Measurements from ENCODE around the gene ZNF619.
"Not testable (repeated sequence)": the region's sequence is repeated elsewhere in the genome, so short reads cannot be mapped to it uniquely, and the experiment has no call there.

ZNF619 gene
- total RNA-seq, result 20.5 to 25.1 reads per million in 2 donors

DNA sequence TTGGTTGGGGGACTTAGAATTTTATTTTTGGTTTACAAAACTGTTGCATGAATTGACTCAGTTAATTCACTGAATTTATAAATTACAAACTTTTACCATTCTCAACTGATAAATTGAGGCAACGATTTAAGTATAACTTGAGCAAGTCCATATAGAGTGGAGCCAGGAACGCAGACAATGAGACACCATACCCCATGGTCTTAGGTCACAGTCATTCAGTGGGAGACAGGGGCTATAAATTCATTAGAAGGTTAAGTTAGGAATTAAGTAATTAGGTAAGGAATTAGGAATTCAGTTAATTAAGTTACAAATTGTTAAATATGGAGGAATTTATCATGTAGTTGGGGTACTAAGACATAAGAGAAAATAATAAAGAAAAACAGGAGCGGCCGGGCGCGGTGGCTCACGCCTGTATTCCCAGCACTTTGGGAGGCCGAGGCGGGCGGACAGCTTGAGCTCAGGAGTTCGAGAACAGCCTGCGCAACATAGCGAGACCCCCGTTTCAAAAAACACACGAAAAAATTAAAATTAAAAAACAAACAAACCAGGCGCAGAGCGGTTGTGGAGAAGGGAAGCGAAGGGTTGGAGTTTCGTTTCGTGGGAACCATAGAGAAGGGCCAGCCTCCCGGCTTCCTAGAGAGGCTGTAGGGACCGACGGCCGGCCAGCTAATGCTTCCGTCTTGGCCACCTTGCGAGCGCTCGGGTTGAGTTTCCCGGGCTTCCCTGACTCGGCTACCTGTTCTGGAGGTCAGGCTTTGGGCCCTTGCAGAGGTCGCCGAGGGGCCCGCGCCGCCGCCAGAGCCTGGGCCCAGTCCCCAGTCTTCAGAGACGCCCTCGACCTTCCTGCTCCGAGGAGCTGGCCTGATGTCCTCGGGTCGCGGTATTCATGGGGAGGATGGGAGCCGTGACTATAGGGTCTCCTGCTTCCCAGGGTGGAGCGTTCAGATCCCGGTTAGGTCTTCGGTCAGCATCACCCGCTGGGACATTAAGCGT, at the start of gene ZNF619:
ZNF619 (plus strand) TSS at position 645 of the 993 bp plus-strand sequence. CDS start 858 bp downstream, outside the sequence.
- DNase-seq, result peak; percentile 15

DNA sequence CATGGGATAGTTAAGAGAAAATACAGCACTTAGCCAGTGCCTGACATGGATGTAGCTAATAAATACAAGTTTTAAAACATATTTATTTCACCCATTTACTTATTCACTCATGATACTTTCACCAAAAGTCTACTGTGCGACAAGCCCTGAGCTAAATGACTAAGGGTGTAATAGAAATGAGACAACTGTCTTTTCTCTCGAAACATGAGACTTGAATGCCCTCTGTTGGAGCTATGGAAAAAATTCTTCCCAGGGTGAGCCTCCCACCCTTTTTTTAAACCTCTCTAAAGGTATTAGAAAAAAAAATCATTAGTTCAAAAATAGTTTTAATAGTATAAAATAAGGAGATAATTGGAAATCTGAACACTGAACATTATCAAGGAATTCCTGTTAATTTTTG, 44.1 kb upstream of the ZNF619 start:
- DNase-seq, result no peak

DNA sequence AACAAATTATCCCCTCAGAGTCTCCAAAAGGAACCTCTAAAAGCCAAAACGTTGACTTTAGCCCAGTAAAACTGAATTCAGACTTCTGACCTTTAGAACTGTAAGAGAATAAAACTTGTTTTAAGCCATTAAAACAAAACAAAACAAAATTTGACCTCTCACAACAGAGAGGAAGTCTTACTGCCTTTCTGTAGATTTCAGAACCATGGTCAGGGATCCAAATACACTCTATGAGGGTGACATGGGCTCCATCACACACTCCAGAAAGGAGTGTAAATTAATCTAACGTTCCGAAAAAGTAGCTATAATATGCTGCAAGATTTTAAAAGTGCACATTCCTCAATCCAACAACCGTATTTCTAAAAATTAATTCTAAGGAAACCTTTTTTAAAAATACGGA, 39.0 kb upstream of the ZNF619 start:
- no peak for DNase-seq

DNA sequence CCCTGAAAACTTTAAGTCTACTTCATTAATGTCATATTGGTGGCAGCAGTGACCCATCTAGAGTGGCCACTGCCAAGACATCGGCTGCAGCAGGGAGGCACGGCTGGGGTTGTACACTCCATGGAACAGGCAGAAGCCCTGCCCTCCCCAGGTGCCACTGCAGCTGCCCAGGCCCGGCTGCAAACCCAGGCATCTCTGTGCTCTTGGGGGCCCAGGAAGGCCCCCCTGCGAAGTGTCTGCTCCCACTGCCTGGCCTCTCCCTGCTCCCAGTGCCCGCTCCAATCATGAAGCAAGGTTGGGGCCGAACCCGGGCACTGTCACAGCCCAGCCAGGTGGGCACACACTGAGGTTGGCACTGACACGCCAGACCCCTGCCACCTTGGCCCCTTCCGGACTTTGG, 31.9 kb upstream of the ZNF619 start:
- DNase-seq, result no peak

DNA sequence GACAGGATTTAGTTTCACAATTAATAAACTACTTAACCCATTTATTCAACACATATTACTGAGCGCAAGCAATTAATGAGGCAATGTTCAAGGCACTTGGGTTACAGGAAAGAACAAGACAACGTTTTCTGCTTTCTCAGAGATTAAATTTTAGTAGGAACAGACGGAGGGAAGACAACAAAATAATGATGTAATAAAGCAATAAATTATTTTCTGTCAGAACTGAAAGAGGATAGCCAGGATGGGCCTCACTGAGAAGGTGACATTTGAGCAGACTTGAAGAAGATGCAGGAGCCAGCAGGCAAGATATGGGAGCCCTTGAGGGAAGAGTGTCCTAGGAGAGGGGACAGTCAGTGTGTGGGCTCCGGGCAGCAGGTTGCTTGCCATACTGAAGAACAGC, 31.0 kb upstream of the ZNF619 start:
- no peak for DNase-seq

DNA sequence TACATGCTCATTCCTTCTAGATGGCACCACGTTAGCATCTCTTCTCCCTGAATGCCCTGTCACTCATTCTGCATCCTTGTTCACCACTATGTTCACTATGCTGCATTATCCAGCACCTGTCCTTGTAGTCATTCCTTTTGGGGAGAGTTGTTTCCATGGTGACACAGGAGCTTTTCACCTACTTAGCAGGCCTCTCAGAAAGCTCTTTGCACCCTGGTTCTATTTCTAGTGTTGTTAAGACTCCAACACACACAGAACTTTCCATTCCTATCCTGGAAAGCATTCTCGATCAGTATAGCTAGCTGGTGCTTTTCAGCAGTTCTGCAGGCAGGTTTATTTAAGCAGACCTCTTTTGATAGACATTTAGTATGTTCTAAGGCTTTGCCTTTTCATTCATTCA, 26.5 kb upstream of the ZNF619 start:
- no peak for DNase-seq

DNA sequence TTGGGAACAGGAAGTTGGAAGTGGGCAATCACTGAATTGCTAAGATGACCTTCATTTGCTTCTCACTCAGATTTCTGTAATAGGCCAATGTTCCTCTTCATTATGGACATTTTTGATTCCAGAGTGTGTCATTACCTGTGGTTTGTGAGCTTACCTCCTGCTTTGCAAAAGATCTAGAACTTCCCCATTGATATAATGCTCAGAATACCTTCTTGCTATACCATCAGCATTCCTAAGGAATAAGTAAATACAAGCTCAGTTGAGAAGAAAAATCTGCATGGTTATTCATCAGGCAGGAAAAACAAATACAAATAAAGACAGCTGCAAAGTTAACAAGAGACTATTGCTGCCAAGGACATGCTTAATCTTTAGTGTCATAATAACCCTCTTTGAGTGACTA, 25.4 kb upstream of the ZNF619 start:
- no peak for DNase-seq

DNA sequence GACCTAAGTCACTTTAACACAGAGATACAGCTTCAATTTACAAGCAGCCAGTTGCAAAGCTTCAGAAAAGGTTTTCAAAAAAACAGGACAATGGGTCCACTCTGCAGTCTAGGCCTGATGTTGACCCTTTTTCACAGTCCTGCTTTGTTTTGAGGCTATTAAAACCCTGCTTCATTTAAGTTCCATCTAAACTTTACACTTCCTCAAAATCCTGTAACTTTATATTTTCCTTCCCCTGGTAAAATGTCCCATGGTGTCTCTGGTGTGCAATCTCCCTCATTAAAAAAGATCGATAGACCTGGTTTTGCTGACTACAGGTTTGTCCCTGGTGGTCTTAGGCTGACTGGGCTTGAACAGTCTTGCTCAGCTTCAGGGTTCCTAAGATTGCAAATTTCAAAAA, 24.9 kb upstream of the ZNF619 start:
- DNase-seq, result no peak

DNA sequence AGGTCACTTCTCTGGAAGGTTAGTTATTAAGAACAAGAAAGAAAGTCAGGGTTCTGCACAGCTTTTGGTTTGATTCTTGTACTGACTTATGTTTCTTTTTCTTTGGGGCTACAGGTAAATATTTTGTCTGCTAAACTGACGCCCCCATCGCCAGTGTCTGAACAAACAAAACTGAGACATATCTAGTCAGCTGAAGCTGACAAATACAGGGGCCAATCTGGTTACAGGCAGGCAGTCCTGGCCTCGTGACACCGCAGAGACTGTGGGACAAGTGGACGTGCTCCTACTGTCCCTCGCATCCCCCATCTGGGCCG, 24.4 kb upstream of the ZNF619 start:
- no peak for DNase-seq

DNA sequence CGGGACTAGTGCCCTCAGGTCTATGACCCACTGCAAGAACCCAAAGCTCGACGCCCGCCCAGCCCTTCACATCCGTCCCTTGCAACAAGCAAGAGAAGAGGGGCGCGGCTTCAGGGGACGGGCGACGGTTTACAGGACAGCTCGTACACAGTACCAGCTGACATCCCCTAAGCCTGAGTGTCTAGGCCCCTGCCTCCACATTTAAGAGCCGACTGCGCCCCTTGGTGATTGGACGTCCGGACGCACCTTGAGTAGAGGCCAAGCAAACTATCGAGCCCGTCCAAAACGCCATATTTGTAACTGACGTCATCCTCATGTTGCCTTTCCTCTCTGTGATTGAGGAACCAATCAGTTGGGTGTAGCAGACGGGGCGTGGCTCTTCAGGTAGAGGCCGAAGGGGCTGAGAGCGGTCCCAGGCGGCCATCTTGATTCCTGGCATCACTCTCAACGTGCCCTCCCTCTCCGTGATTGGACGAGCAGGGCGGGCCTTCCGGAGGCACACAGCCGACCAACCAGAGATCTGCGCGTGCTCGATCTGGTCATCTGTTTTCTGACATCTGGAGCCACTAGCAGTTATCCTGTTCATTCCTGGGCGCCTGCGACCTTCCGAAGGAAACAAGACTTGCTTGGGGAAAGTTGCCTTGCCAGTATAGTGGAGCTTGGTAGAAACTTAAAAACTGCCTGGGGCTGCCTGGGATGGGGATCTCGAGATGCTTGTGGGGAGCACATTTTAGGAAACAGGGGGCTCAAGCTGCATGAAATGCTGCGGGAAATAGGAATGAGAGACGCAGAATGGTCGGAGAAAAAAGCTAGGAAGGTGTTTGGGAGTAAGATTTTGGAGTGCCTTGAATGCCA, 23.8 kb upstream of the ZNF619 start:
- DNase-seq, result peak; percentile 71

DNA sequence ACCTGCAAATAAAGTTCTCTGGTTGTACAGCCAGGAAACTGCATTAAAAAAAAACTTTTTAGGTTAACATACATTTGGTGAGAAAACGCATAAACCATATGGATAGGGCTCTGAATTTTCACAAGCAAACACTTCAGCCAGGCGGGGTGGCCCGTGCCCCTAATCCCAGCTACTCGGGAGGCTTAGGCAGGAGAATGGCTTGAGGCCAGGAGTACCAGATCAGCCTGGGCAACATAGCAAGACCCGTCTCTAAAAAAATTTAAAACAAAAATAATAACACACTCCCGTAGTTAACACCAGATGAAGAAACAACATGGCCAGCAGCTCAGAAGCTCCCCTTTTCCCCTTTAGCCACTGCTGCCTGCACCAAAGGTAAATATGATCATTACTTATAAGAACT, 23.0 kb upstream of the ZNF619 start:
- DNase-seq, result no peak

DNA sequence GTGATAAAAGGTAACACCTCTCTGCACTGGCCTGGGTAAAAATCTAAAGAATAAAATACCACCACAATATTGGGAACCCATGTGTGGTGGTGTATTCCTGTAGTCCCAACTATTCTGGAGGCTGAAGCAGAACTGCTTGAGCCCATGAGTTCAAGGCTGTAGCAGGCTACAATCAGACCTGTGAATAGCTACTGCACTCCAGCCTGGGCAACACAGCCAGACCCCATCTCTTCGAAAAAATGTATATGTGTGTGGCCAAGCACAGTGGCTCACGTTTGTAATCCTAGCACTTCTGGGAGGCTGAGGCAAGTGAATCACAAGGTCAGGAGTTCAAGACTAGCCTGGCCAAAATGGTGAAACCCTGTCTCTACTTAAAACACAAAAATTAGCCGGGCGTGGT, 21.6 kb upstream of the ZNF619 start:
- DNase-seq, result no peak

DNA sequence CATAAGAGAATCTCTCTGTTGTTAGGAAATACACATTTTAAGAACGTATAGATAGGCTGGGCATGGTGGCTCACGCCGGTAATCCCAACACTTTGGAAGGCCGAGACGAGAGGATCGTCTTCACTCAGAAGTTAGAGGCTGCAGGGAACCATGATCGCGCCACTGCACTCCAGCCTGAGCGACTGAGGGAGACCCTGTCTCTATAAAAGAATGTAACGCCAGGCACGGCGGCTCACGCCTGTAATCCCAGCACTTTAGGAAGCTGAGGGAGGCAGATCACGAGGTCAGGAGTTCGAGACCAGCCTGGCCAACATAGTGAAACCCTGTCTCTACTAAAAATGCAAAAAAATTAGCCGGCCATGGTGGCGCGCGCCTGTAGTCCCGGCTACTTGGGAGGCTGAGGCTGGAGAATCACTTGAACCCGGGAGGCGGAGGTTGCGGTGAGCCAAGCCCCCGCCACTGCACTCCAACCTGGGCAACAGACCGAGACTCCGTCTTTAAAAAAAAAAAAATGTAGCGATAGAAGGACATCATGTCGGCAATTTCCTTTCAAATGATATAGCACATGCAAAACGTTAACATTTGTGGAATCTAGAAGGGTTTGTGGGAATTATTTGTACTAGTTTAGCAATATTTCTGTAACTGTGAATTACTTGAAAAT, 20.5 kb upstream of the ZNF619 start:
- no peak for DNase-seq

DNA sequence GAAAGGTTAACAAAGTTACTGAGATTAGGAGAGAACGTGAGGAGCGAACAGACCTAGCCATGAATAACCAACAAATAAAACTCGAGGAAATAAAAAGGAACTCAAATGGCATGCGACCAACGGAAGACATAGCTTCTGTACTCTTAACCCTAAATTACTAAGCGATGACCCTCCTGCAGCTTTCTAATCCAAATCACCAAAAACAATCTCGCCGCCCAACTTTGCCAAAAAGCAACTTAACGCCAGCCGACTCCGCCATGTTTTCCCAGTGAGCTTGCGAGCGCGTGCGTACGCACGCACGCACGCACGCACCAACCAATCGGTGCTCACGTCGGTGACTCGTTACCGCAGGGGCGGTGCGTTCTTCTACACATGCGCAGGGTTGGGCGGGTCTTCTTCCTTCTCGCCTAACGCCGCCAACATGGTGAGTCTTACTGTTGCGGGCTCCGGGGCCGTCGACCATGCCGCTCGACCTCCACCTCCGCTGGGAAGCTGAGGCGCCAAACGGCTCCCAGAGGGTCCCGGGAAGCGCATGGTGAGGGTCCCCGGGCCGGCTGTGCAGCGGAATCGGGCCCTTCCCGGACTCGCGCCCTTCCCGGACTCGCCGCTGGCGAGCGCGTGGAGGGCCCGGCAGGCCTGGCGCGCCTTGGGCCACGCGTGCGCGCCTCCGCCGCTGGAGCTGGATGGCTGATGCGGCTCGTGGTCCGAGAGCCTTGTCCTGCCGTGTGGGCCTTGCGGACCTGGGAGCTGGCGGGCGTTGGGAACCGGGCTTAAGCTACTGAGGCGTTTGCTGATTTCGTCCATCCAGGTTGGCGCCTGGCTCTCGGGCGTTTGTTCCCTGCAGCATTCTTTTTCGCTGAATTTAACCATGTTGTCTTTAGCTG, 19.7 kb upstream of the ZNF619 start, which contains the start of gene RPL14:
RPL14 (plus strand) TSS at position 400 of the 884 bp plus-strand sequence; CDS start at position 533, 133 bp downstream.
- peak; percentile 80 for DNase-seq

DNA sequence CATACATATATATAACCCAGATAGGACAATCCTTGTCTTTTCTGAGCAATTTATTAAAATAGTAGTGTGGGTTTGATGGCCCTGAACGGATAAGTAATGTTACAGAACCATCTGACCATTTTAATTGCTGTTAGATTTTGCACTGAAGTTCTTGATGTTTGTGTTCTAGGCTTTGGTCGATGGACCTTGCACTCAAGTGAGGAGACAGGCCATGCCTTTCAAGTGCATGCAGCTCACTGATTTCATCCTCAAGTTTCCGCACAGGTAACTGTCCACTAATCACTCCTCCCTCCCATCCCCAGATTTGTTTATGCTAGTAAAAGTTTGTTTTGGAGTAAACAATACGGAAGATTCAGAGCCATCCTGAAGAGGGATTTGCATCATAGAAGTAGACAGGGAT, 18.4 kb upstream of the ZNF619 start:
- no peak for DNase-seq

DNA sequence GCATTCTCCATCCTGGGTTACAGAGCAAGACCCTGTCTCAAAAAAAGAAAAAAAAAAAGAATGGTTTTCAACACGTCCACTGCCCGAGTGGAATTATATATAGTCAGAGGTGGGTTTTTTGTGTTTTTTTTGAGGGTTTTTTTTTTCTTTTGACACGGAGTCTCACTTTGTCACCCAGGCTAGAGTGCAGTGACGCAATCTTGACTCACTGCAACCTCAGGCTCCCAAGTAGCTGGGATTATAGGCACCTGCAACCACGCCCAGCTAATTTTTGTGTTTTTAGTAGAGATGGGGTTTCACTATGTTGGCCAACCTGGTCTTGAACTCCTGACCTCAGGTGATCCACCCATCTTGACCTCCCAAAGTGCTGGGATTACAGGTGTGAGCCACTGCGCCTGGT, 16.4 kb upstream of the ZNF619 start:
- not testable (repeated sequence) for DNase-seq

DNA sequence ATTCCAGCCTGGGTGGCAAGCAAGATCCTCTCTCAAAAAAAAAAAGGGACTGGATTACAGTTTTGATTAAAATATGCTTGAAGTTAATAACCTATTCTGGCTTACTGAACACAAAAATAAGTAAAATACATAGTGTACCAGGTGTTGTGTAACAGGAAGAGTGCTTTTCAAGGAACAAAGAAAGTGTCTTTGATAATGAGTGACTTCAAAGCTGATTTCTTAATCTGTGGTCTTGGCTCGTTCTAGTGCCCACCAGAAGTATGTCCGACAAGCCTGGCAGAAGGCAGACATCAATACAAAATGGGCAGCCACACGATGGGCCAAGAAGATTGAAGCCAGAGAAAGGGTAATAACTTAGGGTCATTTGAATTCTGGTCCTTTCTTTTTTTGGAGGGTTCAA, 15.8 kb upstream of the ZNF619 start:
- no peak for DNase-seq

DNA sequence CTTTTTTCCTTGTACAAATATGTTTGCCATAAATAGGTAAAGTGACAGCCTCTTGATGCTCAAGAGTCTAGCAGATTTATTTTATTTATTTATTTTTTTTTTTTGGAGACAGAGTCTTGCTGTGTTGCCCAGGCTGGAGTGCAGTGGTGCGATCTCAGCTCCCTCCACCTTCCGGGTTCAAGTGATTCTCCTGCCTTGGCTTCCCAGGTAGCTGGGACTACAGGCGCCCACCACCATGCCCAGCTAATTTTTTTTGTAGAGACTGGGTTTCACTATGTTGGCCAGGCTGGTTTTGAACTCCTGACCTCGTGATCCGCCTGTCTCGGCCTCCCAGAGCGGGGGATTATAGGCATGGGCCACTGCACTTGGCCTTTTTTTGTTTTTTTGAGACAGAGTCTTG, 14.1 kb upstream of the ZNF619 start:
- DNase-seq, result not testable (repeated sequence)

DNA sequence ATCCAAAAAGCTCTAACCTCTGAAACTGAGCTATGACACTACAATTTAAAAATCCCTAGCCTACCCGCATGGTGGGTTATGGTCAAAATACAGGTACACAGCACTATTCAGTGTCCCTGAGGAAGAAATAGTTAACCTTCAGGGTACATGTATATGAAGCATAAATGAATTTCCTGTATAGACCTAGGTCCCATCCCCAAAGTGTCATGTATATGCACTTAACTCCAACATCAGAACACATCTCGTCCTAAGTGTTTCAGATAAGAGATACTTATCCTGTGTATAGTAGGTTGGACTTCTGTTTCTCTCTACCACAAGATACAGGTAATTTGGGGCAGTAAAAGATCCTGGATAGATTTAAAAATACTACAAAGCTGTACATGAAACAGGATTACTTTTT, 13.3 kb upstream of the ZNF619 start:
- no peak for DNase-seq

DNA sequence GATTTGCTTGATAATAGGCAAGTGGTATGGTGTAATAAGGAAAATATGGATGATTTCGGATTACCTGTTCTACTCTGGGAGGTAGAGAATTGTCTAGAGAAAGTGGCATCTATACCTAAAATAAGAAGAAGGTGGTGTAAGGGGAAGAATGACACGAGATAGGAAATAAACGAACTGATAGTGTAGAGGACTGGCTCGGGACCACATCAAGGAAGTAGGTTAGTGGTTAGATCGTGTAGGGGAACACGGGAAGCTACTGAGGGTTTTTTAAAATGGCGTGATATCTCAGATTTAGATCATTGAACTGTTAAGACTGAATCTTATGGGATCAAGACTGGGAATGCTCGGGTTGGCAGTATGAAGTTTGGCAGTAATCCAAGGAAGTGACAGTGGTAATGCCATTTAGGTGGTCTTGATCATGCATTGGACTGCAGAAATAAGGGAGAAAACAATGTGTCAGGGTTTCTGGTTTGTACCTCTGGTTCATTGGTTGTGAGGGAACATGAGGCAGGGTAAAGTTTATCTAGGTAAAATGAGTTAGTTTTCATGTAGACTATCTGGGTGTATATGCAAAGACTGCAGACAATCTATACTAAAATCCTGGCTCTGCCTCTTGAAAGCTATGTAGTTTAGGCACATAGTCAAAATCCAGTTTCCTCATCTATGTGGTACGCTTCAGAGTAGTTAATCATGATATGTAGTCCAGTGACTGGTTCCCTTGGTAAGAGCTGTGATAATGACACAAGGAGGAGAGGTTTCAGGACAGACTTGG, 12.4 kb upstream of the ZNF619 start:
- DNase-seq, result no peak

DNA sequence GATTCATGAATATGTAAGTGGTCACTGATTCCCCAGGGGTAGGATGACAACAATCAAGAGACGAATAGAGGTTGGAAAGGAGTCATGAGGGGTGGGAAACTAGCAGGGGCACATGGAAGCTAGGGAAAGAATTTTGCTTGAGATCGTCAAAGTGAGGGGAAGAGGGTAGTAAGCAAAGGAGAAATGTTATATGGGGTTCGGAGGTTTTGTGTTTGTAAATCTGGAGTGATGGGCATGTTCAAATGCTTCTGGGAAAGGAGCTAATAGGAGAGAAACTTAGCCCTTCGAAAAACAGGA, 11.9 kb upstream of the ZNF619 start:
- no peak for DNase-seq

DNA sequence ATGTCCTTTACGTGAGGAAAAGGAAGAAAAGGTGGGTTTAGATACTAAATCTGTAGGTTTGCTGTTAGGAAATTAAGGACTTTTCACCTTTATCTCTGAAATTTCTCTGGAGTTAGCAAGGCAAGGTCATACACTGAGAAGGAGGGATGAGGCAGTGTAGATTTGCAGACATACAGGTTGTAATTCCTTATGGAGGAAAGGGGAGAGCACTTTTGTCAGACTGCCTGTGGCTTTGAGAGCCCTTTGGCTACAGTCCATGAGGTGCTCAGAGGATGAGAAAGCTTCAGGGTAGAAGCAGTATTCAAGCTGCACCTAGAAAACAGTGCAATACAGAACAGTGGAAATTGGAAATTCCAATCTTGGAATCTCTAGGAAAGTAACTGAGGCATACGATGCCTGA, 11.5 kb upstream of the ZNF619 start:
- no peak for DNase-seq

Data from activated gamma-delta T cell (primary cell).